HL-60 (cell line): ENCODE measurements around the gene PHETA1.

Source experiments
- DNase-seq, 2 experiments: peaks; one replicate each; pipeline ENCODE4 v3.0.0-alpha.2; 2010 to 2020; ENCODE audit warnings: low read depth in 1 of 2, low spot score in 1 of 2
- H3K27ac ChIP-seq: fragments of 250-450 bp; sonication (Bioruptor Pico); replicated peaks from 2 replicates; pipeline ENCODE4 v1.5.1; 2020; ENCODE audit warnings: mild to moderate bottlenecking, moderate library complexity
- H3K27me3 ChIP-seq: fragments of 250-450 bp; sonication (Bioruptor Pico); 2 replicates; pipeline ENCODE4 v1.5.1; 2021; ENCODE audit warnings: mild to moderate bottlenecking, moderate library complexity; ENCODE audit not compliant: insufficient read depth, poor library complexity, severe bottlenecking
- H3K4me3 ChIP-seq: replicated peaks from 2 replicates; pipeline ENCODE4 v1.5.1; 2011; ENCODE audit warnings: mild to moderate bottlenecking, control low read depth, low read length; ENCODE audit not compliant: insufficient read depth
- GABPA ChIP-seq: IDR thresholded peaks from 2 replicates; pipeline ENCODE4 v1.6.1; 2012; ENCODE audit warnings: low read depth
- POLR2AphosphoS5 ChIP-seq: IDR thresholded peaks from 2 replicates; pipeline ENCODE4 v1.6.1; 2012; ENCODE audit warnings: low read depth
- SPI1 ChIP-seq: IDR thresholded peaks from 2 replicates; pipeline ENCODE4 v1.6.1; 2012; ENCODE audit warnings: low read depth, mild to moderate bottlenecking, borderline replicate concordance
- TF ChIP-seq, protein P1 (sequence below): IDR thresholded peaks from one replicate; pipeline ENCODE4 v1.5.1; 2011; ENCODE audit warnings: low read length, control low read depth, inconsistent platforms; ENCODE audit not compliant: insufficient read depth
- TF ChIP-seq, protein P2 (sequence below): IDR thresholded peaks from 2 replicates; pipeline ENCODE4 v1.6.1; 2012; ENCODE audit warnings: low read depth; ENCODE audit not compliant: insufficient replicate concordance

The PHETA1 gene

DNA sequence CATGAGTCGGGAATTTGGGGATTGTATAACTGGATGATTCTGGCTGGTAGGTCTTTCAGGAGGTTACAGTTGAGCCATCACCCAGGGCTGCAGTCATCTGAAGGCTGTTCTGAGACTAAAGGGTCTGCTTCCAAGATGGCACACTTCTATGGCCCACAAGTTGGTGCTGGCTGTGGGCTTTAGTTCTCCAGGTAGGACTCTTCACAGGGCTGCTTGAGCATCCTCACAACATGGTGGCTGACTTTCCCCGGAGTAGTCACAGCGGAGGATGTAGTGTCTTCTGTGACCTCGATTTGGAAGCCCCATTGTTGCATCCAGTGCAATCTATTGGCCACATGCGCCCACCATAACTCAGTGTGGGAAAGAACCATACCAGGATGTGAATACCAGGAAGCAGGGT lies 14.4 kb downstream of the PHETA1 start:
- H3K4me3 ChIP-seq = no peak overlapping the region

GRCh38 chr12:111353603-111354295 lies 15.1 kb downstream of the PHETA1 start:
- Histone ChIP-seq H3K27ac (no peak overlapping the region), H3K27me3 (no peaks in the 10 kb centered on the region), H3K4me3 (no peak overlapping the region)
- no peak for DNase-seq
- TF ChIP-seq GABPA (no peak), POLR2AphosphoS5 (no peak)
- TF ChIP-seq, protein P1, sequence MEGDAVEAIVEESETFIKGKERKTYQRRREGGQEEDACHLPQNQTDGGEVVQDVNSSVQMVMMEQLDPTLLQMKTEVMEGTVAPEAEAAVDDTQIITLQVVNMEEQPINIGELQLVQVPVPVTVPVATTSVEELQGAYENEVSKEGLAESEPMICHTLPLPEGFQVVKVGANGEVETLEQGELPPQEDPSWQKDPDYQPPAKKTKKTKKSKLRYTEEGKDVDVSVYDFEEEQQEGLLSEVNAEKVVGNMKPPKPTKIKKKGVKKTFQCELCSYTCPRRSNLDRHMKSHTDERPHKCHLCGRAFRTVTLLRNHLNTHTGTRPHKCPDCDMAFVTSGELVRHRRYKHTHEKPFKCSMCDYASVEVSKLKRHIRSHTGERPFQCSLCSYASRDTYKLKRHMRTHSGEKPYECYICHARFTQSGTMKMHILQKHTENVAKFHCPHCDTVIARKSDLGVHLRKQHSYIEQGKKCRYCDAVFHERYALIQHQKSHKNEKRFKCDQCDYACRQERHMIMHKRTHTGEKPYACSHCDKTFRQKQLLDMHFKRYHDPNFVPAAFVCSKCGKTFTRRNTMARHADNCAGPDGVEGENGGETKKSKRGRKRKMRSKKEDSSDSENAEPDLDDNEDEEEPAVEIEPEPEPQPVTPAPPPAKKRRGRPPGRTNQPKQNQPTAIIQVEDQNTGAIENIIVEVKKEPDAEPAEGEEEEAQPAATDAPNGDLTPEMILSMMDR = no peak
- TF ChIP-seq, protein P2, sequence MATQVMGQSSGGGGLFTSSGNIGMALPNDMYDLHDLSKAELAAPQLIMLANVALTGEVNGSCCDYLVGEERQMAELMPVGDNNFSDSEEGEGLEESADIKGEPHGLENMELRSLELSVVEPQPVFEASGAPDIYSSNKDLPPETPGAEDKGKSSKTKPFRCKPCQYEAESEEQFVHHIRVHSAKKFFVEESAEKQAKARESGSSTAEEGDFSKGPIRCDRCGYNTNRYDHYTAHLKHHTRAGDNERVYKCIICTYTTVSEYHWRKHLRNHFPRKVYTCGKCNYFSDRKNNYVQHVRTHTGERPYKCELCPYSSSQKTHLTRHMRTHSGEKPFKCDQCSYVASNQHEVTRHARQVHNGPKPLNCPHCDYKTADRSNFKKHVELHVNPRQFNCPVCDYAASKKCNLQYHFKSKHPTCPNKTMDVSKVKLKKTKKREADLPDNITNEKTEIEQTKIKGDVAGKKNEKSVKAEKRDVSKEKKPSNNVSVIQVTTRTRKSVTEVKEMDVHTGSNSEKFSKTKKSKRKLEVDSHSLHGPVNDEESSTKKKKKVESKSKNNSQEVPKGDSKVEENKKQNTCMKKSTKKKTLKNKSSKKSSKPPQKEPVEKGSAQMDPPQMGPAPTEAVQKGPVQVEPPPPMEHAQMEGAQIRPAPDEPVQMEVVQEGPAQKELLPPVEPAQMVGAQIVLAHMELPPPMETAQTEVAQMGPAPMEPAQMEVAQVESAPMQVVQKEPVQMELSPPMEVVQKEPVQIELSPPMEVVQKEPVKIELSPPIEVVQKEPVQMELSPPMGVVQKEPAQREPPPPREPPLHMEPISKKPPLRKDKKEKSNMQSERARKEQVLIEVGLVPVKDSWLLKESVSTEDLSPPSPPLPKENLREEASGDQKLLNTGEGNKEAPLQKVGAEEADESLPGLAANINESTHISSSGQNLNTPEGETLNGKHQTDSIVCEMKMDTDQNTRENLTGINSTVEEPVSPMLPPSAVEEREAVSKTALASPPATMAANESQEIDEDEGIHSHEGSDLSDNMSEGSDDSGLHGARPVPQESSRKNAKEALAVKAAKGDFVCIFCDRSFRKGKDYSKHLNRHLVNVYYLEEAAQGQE = no peak

More for the DNA sequence above, 14.4 kb downstream of the PHETA1 start:
- DNase-seq = no peak
- Histone ChIP-seq H3K27me3 (no peaks in the 10 kb centered on the region), H3K27ac (no peak overlapping the region)
- TF ChIP-seq GABPA = no peak
- TF ChIP-seq SPI1 = no peak
- no peak for TF ChIP-seq POLR2AphosphoS5
- TF ChIP-seq, protein P2 = no peak
- TF ChIP-seq, protein P1 = no peak

- TF ChIP-seq, protein P1 = no peak
- TF ChIP-seq POLR2AphosphoS5 (no peak), SPI1 (no peak), GABPA (no peak)
- TF ChIP-seq, protein P2 = no peak
- H3K27me3 ChIP-seq = no peaks in the 10 kb centered on the region
- H3K4me3 ChIP-seq = no peak overlapping the region
- no peak for DNase-seq
- H3K27ac ChIP-seq = no peak overlapping the region
Observed at GRCh38 chr12:111353026-111353425, 15.9 kb downstream of the PHETA1 start.
